ENCODE measurements around the gene DENND6A.

DENND6A gene

DNA sequence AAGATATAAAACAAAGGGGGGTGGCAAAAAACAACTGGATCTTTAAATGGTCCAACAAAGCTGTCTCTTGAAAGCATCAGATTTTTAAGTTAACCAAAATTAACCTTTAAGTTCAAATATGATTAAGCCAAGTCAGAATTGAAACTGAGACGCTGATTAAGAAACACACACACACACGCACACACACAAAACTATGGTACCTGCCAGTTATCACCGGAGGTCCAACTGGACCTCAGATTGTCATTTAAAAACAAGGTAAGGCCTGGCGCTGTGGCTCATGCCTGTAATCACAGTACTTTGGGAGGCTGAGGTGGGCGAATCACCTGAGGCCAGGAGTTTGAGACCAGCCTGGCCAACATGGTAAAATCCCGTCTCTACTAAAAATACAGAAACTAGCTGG is 106.1 kb downstream of the DENND6A start:
- DNase-seq (ENCODE audit: insufficient read length, low spot score) (no peak), FAIRE-seq (no peak)

DNA sequence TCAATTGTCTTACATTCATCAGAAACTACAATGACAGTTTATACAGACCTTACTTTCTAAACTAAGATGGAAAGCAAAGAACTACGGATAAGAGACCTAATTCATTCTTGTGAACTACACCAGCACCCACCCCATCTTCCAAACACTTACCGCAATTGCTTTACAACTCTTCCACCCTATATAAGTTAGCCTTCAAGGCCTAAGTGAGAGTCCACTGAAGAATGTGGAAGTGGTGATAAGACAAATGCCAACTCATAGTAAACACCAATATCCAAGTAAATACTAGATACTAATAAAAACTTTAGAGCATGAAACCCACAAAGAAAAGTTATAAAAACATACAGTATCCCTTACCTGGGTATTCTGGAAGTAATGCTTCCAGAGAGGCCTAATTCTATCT is 109.3 kb downstream of the DENND6A start:
- DNase-seq (ENCODE audit: insufficient read length, low spot score) (no peak), FAIRE-seq (no peak)

DNA sequence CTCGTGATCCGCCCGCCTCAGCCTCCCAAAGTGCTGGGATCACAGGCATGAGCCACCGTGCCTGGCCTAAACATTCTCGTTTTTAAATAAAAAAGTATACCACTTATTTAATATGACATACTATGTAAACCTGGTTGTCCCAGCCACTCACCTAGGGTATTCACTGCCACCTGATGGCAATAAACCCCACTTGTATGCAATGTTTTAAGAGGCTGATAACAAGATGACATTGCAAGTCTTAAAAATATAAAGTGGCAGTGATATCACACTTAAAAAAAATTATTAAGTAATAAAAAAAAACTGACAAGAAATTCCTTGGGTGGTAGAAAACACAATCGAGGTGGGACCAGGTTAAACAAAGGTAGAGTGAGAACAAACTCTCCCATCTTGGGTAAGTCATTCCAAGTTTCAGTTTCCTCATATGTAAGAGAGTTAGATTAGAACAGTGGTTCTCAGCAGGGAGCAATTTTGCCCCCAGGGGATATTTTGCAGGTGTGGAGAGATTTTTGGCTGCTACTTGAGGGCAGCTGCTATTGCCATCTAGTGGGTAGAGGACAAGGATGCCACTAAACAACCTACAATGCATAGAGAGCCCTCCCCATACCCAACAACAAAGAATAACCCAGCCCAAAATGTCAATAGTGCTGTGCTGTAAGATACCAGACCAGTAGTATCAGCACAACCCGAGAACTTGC is 110.3 kb downstream of the DENND6A start:
- no peak for FAIRE-seq
- DNase-seq (ENCODE audit: insufficient read length, low spot score) = no peak

DNA sequence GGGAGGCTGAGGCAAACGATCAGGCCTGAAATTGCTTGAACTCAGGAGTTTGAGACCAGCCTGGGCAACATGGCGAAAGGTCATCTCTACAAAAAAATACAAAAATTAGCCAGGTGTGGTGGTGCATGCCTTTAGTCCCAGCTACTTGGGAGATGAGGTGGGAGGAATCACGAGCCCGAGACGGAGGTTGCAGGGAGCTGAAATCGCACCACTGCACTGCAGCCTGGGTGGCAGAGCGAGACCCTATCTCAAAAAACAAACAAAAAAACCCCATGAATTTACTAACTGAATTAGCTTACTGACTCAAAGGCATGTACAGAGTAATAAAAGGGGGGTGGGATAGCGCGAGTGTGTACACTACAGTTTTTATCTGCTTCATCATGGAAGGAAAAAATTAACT is 115.1 kb downstream of the DENND6A start:
- no peak for FAIRE-seq
- no peak for DNase-seq (ENCODE audit: insufficient read length, low spot score)

DNA sequence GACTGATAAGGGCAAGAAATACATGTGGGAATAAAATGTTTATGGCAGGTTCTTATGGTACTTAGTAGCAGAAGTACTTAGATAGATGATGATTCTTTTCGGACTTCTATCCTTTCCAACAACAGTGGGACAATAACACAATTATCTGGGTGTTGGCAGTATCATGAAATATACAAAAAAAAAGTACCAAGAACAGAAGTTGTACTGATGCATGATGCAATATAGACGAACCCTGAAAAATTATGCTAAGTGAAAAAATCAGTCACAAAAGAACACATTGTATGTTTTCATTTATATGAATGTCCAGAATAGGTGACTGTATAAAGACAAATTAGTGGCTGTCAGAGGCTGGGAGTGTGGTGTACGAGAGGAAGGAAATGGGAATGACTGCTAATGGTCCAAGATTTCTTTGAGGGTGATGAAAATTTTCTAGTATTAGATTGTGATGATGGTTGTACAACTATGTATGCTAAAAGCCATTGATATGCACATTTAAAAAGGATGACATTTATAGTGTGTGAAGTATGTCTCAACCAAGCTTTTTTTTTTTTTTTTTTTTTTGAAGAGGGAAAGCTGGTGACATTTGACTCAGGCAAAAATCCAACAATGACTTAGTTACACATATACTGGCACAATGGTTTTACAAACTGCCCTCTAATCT is 116.8 kb downstream of the DENND6A start:
- DNase-seq (ENCODE audit: insufficient read length, low spot score) (no peak), FAIRE-seq (no peak)

Measured in GM19239 (cell line).